HCT116 (cell line): ENCODE data around the gene NSMF. TPM values are rescaled to one million over a fixed set of nuclear protein-coding genes. Genes with fewer than 3 reads are reported as not detected.

ENCODE experiments used
- ATAC-seq: fragments of 200-7000 bp; cut with Tn5 transposase; 2 replicates; pipeline ENCODE4 v1.9.1; 2020; ENCODE audit warnings: mild to moderate bottlenecking, moderate library complexity
- BruUV-seq: library from RNA; stranded (reverse); fragments of 400-500 nt; replicated peaks from 2 replicates; lab custom pipeline; 2021; lab: Mats Ljungman, UMichigan
- CTCF ChIA-PET: fragments of 300-600 bp; sonication (Branson Sonifier 250); formaldehyde crosslinking; loops from one replicate; lab custom pipeline; 2021; ENCODE audit warnings: antibody characterized with exemption; lab: Charles Lee
- POLR2A ChIA-PET: fragments of 300-600, 350-600 bp; sonication (Branson Sonifier 250); formaldehyde crosslinking; loops from one replicate; lab custom pipeline; 2021; ENCODE audit warnings: antibody characterized with exemption; lab: Charles Lee
- RAD21 ChIA-PET, 2 experiments: fragments of 300-600 bp; sonication (Branson Sonifier 250); formaldehyde crosslinking; loops; one replicate each; lab custom pipeline; 2023; ENCODE audit warnings: low total read pairs in 2 of 2; ENCODE audit not compliant: uncharacterized antibody in 2 of 2, unreplicated experiment in 2 of 2, low non-redundant PET in 1 of 2; lab: Charles Lee
- DNase-seq: peaks from one replicate; pipeline ENCODE4 v3.0.0-alpha.2; 2010; ENCODE audit warnings: low read depth, low spot score
- H2AFZ ChIP-seq: fragments of 200-600 bp; shearing (Covaris generic), sonication (generic); 2 replicates; pipeline ENCODE4 v1.6.1; 2017; ENCODE audit warnings: low read depth, mixed run types, mixed read lengths, antibody characterized with exemption, low read length; ENCODE audit not compliant: poor library complexity, severe bottlenecking
- H3K27ac ChIP-seq: 2 replicates; pipeline ENCODE4 v1.5.1; 2012; ENCODE audit warnings: low read depth, low read length
- H3K27me3 ChIP-seq: fragments of 200-600 bp; sonication (generic); 2 replicates; pipeline ENCODE4 v1.6.1; 2016; ENCODE audit warnings: mixed run types, low read length, mixed read lengths; ENCODE audit not compliant: insufficient read depth
- H3K36me3 ChIP-seq, 2 experiments: fragments of 200-500 bp in 1 of 2; fragments of 200-600 bp in 1 of 2; sonication (Bioruptor generic) in 1 of 2; sonication (generic) in 1 of 2; 2 replicates each; pipeline versions ENCODE4 v1.5.1 to v1.6.1; 2014 to 2016; ENCODE audit warnings: low read length in 2 of 2, inconsistent platforms in 1 of 2, mixed read lengths in 1 of 2, mixed run types in 1 of 2; ENCODE audit not compliant: insufficient read depth in 2 of 2, control insufficient read depth in 1 of 2
- H3K4me1 ChIP-seq, 2 experiments: fragments of 200-600 bp in 1 of 2; sonication (generic) in 1 of 2; 2 replicates each; pipeline versions ENCODE4 v1.5.1 to v1.6.1; 2012 to 2017; ENCODE audit warnings: low read length in 2 of 2, inconsistent platforms in 1 of 2, mild to moderate bottlenecking in 1 of 2, mixed read lengths in 1 of 2, mixed run types in 1 of 2, moderate library complexity in 1 of 2; ENCODE audit not compliant: insufficient read depth in 2 of 2, control insufficient read depth in 1 of 2
- H3K4me2 ChIP-seq: fragments of 200-600 bp; sonication (generic); 2 replicates; pipeline ENCODE4 v1.6.1; 2017; ENCODE audit warnings: mixed run types, low read length, mixed read lengths
- H3K4me3 ChIP-seq, 2 experiments: fragments of 200-600 bp in 1 of 2; sonication (generic) in 1 of 2; replicated peaks in 1 of 2; 2 replicates each; pipeline ENCODE4 v1.5.1; 2011 to 2016; ENCODE audit warnings: low read length in 2 of 2, control low read depth in 1 of 2, low read depth in 1 of 2, mild to moderate bottlenecking in 1 of 2, mixed read lengths in 1 of 2, mixed run types in 1 of 2
- H3K79me2 ChIP-seq: fragments of 200-600 bp; sonication (generic); 2 replicates; pipeline ENCODE4 v1.6.1; 2017; ENCODE audit warnings: mild to moderate bottlenecking, mixed run types, low read length, moderate library complexity, mixed read lengths; ENCODE audit not compliant: insufficient read depth
- H3K9ac ChIP-seq: fragments of 200-600 bp; sonication (generic); 2 replicates; pipeline ENCODE4 v1.6.1; 2016; ENCODE audit warnings: low read length, mixed read lengths
- H3K9me2 ChIP-seq: fragments of 200-600 bp; sonication (generic), shearing (Covaris generic); 2 replicates; pipeline ENCODE4 v1.6.1; 2017; ENCODE audit warnings: mixed run types, mild to moderate bottlenecking, moderate library complexity; ENCODE audit not compliant: insufficient read depth
- H3K9me3 ChIP-seq, 2 experiments: fragments of 200-500 bp in 1 of 2; fragments of 200-600 bp in 1 of 2; sonication (Bioruptor generic) in 1 of 2; sonication (generic) in 1 of 2; 2 replicates each; pipeline ENCODE4 v1.6.1; 2014 to 2017; ENCODE audit warnings: low read length in 2 of 2, mixed read lengths in 2 of 2, inconsistent platforms in 1 of 2, low read depth in 1 of 2, mild to moderate bottlenecking in 1 of 2, mixed run types in 1 of 2, moderate library complexity in 1 of 2; ENCODE audit not compliant: control insufficient read depth in 1 of 2, insufficient read depth in 1 of 2
- H4K20me1 ChIP-seq: fragments of 200-600 bp; sonication (generic), shearing (Covaris generic); 2 replicates; pipeline ENCODE4 v1.6.1; 2017; ENCODE audit warnings: mixed run types, mild to moderate bottlenecking, moderate library complexity; ENCODE audit not compliant: insufficient read depth
- ATF3 ChIP-seq: IDR thresholded peaks from 2 replicates; pipeline ENCODE4 v1.6.1; 2012
- CEBPB ChIP-seq: IDR thresholded peaks from 2 replicates; pipeline ENCODE4 v1.6.1; 2012; ENCODE audit warnings: low read depth
- CTCF ChIP-seq, 3 experiments: fragments of 200-600 bp in 1 of 3; sonication (generic) in 1 of 3; IDR thresholded peaks in 2 of 3; conservative IDR thresholded peaks in 1 of 3; 2 replicates each; pipeline ENCODE4 v1.5.1; 2012 to 2017; ENCODE audit warnings: low read depth in 2 of 3, low read length in 2 of 3, antibody characterized with exemption in 1 of 3, borderline replicate concordance in 1 of 3, control low read depth in 1 of 3, mild to moderate bottlenecking in 1 of 3, mixed read lengths in 1 of 3, mixed run types in 1 of 3, moderate library complexity in 1 of 3; ENCODE audit not compliant: insufficient read depth in 1 of 3
- EGR1 ChIP-seq: IDR thresholded peaks from 2 replicates; pipeline ENCODE4 v1.6.1; 2012; ENCODE audit warnings: low read depth
- ELF1 ChIP-seq: IDR thresholded peaks from 2 replicates; pipeline ENCODE4 v1.6.1; 2012; ENCODE audit warnings: low read depth, borderline replicate concordance
- EZH2phosphoT487 ChIP-seq: fragments of 200-600 bp; IDR thresholded peaks from 2 replicates; pipeline ENCODE4 v1.6.1; 2018; ENCODE audit warnings: antibody characterized with exemption, borderline replicate concordance
- FOSL1 ChIP-seq: IDR thresholded peaks from 2 replicates; pipeline ENCODE4 v1.6.1; 2012; ENCODE audit warnings: low read depth
- JUND ChIP-seq: IDR thresholded peaks from 2 replicates; pipeline ENCODE4 v1.6.1; 2012
- POLR2A ChIP-seq: IDR thresholded peaks from 2 replicates; pipeline ENCODE4 v1.7.0; 2011; ENCODE audit warnings: borderline replicate concordance; ENCODE audit not compliant: insufficient read depth, insufficient read length; ENCODE audit errors: extremely low read depth
- POLR2AphosphoS5 ChIP-seq: IDR thresholded peaks from 2 replicates; pipeline ENCODE4 v1.6.1; 2011; ENCODE audit warnings: mild to moderate bottlenecking, low read depth, low read length, moderate library complexity
- REST ChIP-seq: IDR thresholded peaks from 2 replicates; pipeline ENCODE4 v1.6.1; 2012; ENCODE audit warnings: low read depth
- SIN3A ChIP-seq: IDR thresholded peaks from 2 replicates; pipeline ENCODE4 v1.6.1; 2012; ENCODE audit warnings: low read depth
- SP1 ChIP-seq: IDR thresholded peaks from 2 replicates; pipeline ENCODE4 v1.6.1; 2012; ENCODE audit warnings: low read depth
- SRF ChIP-seq: IDR thresholded peaks from 2 replicates; pipeline ENCODE4 v1.6.1; 2012; ENCODE audit warnings: low read depth
- TCF7L2 ChIP-seq: IDR thresholded peaks from 2 replicates; pipeline ENCODE4 v1.7.0; 2011; ENCODE audit warnings: borderline replicate concordance, inconsistent platforms; ENCODE audit not compliant: insufficient read depth, insufficient read length; ENCODE audit errors: extremely low read depth
- YY1 ChIP-seq: IDR thresholded peaks from 2 replicates; pipeline ENCODE4 v1.6.1; 2011; ENCODE audit warnings: low read length, low read depth, moderate library complexity, mild to moderate bottlenecking; ENCODE audit not compliant: insufficient replicate concordance; ENCODE audit errors: extremely low read depth
- ZNF274 ChIP-seq: fragments of 200-500 bp; sonication (Bioruptor generic); IDR thresholded peaks from 2 replicates; pipeline ENCODE4 v1.6.1; 2014; ENCODE audit warnings: mild to moderate bottlenecking, low read depth, low read length, inconsistent platforms
- intact Hi-C: fragments of 100-400 bp; cut with micrococcal nuclease; formaldehyde crosslinking; loops from 2 replicates; pipeline ENCODE4 v1.10.0; 2022
- total RNA-seq: library from RNA; stranded (reverse); gene quantifications from one replicate; pipeline ENCODE4 v1.2.1, GENCODE V29; 2021; ENCODE audit not compliant: unreplicated experiment

The NSMF gene
- total RNA-seq, 1 experiment from 2014 or later, result 81.9 TPM

GRCh38 chr9:137467896-137468295 is 8.8 kb upstream of the NSMF start (continued):
- no peak for TF ChIP-seq ELF1
- TF ChIP-seq, all 23 proteins: peak for 0

GRCh38 chr9:137467161-137467581 is 8.0 kb upstream of the NSMF start:
- ChIA-PET RAD21 (no interaction called here), CTCF (no interaction called here), POLR2A (no interaction called here)
- ATAC-seq, result no peak
- Histone ChIP-seq H3K4me3 (no peak overlapping the region), H3K27ac (no peak overlapping the region), H3K79me2 (no peaks in the 10 kb centered on the region), H3K9me3 (no peaks in the 10 kb centered on the region), H3K36me3 (no peaks in the 10 kb centered on the region), H3K27me3 (no peaks in the 10 kb centered on the region), H2AFZ (no peak overlapping the region), H3K9ac (no peak overlapping the region), H4K20me1 (no peaks in the 10 kb centered on the region), H3K4me2 (no peak overlapping the region), H3K9me2 (no peaks in the 10 kb centered on the region), H3K4me1 (peaks cover 0 to 3% of the 10 kb centered on the region in 2 experiments; a peak in 2 of 4 replicates)
- no peak for DNase-seq
- intact Hi-C loops, result no loop called here
- TF ChIP-seq ATF3 (no peak), YY1 (no peak), EGR1 (no peak), FOSL1 (no peak), SIN3A (no peak), POLR2A (no peak), SRF (no peak), CEBPB (no peak), CTCF (IDR thresholded peaks at IDR 0.05 in 2 of 3, conservative IDR thresholded peaks at IDR 0.05 in 1 of 3; ENCODE audit: borderline replicate concordance in 1 of 3, insufficient read depth in 1 of 3, low read depth in 2 of 3, low read length in 2 of 3) (no peak), TCF7L2 (no peak), SP1 (no peak), ZNF274 (no peak), JUND (no peak), POLR2AphosphoS5 (no peak), REST (no peak), EZH2phosphoT487 (no peak)
- BruUV-seq, result no TSS peak
